A172 (cell line): ENCODE data around the gene RPL7L1. TPM values are rescaled to one million over a fixed set of nuclear protein-coding genes. Genes with fewer than 3 reads are reported as not detected.
"Not testable (repeated sequence)": the region's sequence is repeated elsewhere in the genome, so short reads cannot be mapped to it uniquely, and the experiment has no call there.

Source experiments
- DNase-seq: peaks from one replicate; pipeline ENCODE4 v3.0.0-alpha.2; 2015; ENCODE audit warnings: low spot score
- total RNA-seq: library from RNA; depleted of rRNA; stranded (reverse); fragments of >200 nt; shearing (Covaris generic); gene quantifications from 2 replicates; pipeline ENCODE4 v1.2.3, GENCODE V29; 2014; rRNA removed

RPL7L1 gene
- 104 and 108 TPM in 2 replicates for total RNA-seq

- peak; percentile 89 for DNase-seq
These were observed at the start of gene RPL7L1 for GRCh38 chr6:42879372-42880239. RPL7L1 (plus strand) TSS chr6:42879616; CDS start chr6:42879911, 295 bp downstream.

- DNase-seq = no peak
These were observed 48.2 kb upstream of the RPL7L1 start for GRCh38 chr6:42831237-42831636.

DNA sequence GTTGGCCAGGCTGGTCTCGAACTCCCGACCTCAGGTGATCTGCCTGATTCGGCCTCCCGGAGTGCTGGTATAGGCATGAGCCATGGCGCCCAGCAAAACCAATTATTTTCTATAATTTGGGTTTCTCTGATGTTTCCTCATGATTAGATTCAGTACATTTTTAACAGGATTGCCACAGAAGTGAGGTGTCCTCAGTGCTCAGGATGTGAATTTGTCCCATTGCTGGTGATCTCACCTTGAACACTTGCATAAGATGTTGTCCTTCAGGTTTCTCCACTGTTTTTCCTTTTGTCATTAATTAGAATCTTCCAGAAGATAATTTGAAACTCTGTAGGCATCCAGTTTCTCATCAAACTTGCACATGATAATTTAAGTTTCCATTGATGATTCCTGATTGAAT lies 45.4 kb upstream of the RPL7L1 start:
- DNase-seq = no peak

DNA sequence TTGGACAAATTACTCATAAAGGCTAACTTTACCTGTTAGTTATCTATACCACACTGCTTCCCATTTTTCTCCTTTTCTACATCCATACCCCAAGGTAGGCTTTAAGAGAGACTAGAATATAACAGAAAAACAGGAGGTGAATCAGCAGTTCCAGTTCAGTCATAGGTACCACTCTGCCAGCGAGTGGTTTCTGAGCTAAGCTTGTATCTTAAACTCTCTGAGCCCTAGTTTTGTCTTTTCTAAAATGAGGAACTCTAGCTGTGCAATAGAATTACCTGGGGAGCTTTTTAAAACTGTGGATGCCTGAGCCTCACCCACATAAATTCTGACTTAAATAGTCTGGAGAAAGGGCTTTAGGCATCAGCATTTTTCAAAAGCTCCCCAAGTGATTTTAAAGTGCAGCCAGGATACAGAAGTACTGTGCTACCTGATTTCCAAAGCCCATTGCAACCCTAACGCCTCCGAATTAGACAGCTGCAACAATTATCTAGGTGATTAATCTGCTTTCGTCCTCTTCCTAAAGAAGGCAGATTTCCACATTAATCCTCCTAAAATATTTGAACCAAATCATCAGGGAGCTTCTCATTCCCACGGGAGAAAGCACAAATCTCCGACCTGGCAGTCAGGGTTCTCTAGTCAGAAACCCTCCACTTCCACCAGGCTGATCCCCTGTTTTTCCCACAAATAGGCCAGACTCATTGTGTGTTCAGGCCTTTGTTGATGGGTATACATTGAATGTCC lies 37.4 kb upstream of the RPL7L1 start:
- no peak for DNase-seq

DNA sequence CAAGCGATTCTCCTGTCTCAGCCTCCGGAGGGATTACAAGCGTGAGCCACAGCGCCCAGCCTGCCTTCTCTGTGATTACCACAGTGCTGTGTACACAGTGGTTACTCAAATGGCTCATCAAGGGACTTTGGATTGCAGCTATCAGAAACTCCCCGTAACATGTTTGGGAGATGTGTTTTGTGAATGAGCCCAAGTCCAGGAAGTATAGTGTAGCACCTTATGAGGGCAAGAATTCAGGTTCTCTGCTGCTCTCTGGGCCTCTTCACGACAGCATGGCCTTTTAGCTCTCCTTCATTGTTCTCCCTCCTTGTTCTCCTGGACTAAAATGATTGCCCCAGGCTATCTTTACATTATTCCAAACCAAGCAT lies 34.1 kb upstream of the RPL7L1 start:
- no peak for DNase-seq

DNA sequence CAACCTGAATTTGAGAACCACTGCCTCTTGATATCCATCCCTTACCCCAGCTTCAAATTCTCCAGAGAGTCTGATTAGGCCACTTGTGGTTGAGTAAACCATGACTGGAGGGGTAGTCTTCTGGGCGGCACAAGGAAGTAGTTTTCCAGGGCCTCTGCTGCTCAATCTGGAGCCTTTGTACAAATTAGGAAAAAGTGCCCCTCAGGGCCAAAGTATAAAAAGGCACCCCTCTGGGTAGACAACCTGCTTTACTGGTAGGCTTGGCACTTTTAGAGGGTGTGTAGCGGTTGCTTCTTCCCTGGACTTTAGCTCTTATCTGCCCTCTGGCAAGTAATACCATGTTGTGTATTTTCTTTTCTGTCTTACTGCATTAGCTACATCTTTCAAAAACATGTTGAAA lies 32.9 kb upstream of the RPL7L1 start:
- no peak for DNase-seq

- DNase-seq = no peak
These were observed 30.7 kb upstream of the RPL7L1 start for GRCh38 chr6:42848700-42849099.

GRCh38 chr6:42851599-42851998 lies 27.8 kb upstream of the RPL7L1 start:
- DNase-seq = no peak

- DNase-seq = no peak
These were observed 19.4 kb upstream of the RPL7L1 start for GRCh38 chr6:42860036-42860435.

- no peak for DNase-seq
These were observed 18.9 kb upstream of the RPL7L1 start for GRCh38 chr6:42860481-42860880.

- no peak for DNase-seq
These were observed 14.8 kb upstream of the RPL7L1 start for GRCh38 chr6:42864602-42865001.

GRCh38 chr6:42870145-42870936 lies 9.1 kb upstream of the RPL7L1 start:
- no peak for DNase-seq

DNA sequence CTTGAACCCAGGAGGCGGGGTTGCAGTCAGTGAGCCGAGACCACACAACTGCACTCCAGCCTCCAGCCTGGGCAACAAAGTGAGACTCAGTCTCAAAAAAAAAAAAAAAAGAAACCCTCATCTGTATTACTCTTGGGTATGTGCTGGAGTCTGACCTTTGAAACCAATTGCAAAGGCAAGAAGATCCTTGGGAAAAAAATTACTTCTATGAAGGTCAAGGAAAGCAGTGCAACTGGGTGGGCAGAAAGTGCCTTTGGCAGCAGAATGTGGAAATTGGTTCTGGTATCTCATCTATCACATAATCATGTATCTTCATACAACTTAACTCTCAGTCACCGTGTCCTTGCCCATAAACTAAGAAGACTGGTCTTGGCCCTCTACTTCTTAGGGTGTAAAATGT lies 7.7 kb upstream of the RPL7L1 start:
- DNase-seq = no peak

GRCh38 chr6:42873313-42873712 lies 6.1 kb upstream of the RPL7L1 start:
- no peak for DNase-seq

DNA sequence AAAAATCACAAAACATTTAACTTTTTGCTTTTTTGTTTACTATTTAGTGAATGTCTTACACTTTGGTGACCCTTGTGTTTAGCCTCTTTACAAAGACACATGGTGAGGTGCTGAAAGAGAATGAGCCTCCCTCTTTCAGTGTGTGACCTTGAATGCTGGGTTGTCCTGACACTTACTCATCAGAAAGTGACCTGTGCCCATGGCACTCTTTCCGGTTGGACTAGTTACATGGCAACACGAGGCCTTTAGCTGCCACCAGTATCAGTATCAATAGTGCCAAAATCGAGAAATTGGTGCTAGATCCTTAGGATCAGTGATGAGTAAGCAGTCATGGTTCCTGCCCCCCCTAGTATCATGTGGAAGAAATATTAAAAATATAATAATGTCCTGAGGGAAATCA lies 1.7 kb upstream of the RPL7L1 start:
- no peak for DNase-seq

DNA sequence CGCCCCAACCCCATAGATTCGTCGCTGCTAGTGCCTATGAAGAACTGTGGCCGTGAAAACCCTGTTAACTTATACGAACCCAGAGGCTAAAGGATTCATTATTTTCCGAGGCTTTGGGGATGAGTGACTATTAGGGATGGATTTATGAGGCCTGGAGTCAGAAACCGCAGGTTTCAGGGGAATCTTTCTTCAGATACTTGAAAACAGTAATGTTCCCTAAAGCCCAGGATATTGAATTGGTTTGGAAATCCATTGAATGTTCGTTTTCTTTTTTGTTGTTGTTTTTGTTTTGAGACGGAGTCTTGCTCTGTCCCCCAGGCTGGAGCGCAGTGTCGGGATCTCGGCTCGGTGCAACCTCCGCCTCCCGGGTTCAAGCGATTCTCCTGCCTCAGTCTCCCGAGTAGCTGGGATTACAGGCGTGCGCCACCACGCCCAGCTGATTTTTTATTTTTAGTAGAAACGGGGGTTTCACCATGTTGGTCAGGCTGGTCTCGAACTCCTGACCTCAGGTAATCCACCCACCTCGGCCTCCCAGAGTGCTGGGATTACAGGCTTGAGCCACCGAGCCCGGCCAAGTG lies 913 bp downstream of the RPL7L1 start:
- not testable (repeated sequence) for DNase-seq

DNA sequence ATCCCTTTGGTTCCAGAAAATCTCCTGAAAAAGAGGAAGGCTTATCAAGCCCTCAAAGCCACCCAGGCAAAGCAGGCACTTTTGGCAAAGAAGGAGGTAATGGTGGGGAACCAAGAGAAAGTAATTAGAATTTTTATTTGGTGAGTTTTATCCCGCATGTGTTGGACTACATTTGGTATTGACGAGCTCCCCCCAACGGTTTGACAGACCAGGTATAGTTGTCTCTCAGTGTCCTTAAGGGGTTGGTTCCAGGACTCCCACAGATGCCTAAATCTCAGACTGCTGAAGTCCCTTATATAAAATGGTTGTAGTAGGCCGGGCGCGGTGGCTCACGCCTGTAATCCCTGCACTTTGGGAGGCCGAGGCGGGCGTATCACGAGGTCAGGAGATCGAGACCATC lies 1.5 kb downstream of the RPL7L1 start:
- DNase-seq = not testable (repeated sequence)

GRCh38 chr6:42885702-42886101 lies 6.3 kb downstream of the RPL7L1 start:
- DNase-seq = no peak

- not testable (repeated sequence) for DNase-seq
These were observed 8.8 kb downstream of the RPL7L1 start for GRCh38 chr6:42888201-42888600.

DNA sequence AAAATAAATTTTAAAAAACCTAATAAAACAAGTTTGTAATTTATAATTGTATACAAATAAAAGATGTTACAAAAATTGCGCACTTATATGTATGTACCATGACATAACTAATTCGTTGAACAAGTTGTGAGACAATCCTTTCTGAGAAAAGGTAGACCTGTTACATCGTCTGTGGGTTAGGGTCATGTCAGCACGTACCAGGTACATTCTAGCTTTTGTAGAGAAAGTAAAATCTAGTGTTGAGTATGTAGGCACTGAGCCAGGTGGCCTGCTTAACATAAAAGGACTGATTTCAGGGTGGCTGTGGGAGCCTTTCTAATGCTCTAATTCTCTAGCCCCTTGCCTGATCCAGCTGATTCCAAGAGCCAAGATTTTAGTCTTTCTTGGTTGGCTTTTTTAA lies 10.4 kb downstream of the RPL7L1 start:
- no peak for DNase-seq

GRCh38 chr6:42890311-42891198 lies 11.1 kb downstream of the RPL7L1 start:
- peak; percentile 80 for DNase-seq
